ENCODE measurements around the gene KIF21B.

KIF21B gene

GRCh38 chr1:201014816-201015200 lies 8.7 kb downstream of the KIF21B start:
- Histone ChIP-seq H3K27me3 (no peaks in the 10 kb centered on the region), H3K4me1 (peaks cover 86 to 100% (median 100%) of the 10 kb centered on the region in 10 experiments), H4K20me1 (peaks cover 43 to 92% (median 82%) of the 10 kb centered on the region in 11 experiments; a peak in 21 of 22 replicates), H3K4me2 (peak overlapping the region; percentile 92 to 100 (median 99)), H3K9ac (peak overlapping the region in 8 of 11 experiments; percentile 6 to 95 (median 90); a peak in 8 of 22 replicates), H3K27ac (peak overlapping the region in 8 of 11 experiments; percentile 4 to 94 (median 64); a peak in 12 of 22 replicates), H3K9me3 (replicated peaks in 1 of 11) (no peaks in the 10 kb centered on the region), H3K36me3 (peaks cover 0 to 28% (median 10%) of the 10 kb centered on the region in 11 experiments; a peak in 12 of 22 replicates), H3K4me3 (peak overlapping the region in 2 of 10 experiments; percentile 6 to 34; a peak in 1 of 20 replicates)
- TF ChIP-seq Cebpa-rat (IDR thresholded peaks at IDR 0.05), result no peak

GRCh38 chr1:201013991-201014815 lies 9.3 kb downstream of the KIF21B start:
- H3K36me3 ChIP-seq, result peaks cover 0 to 33% (median 11%) of the 10 kb centered on the region in 11 experiments; a peak in 16 of 22 replicates
- H3K27ac ChIP-seq, result peak overlapping the region in 9 of 11 experiments; percentile 39 to 94 (median 61); a peak in 16 of 22 replicates
- H3K4me2 ChIP-seq, result peak overlapping the region; percentile 92 to 100 (median 99)
- H3K27me3 ChIP-seq, result no peaks in the 10 kb centered on the region
- peaks cover 49 to 99% (median 88%) of the 10 kb centered on the region in 11 experiments; a peak in 21 of 22 replicates for H4K20me1 ChIP-seq
- peak overlapping the region in 4 of 10 experiments; percentile 1 to 34 (median 26); a peak in 2 of 20 replicates for H3K4me3 ChIP-seq
- H3K9me3 ChIP-seq (replicated peaks in 1 of 11), result no peaks in the 10 kb centered on the region
- no peak for TF ChIP-seq Cebpa-rat (IDR thresholded peaks at IDR 0.05)
- H3K4me1 ChIP-seq, result peaks cover 86 to 100% (median 100%) of the 10 kb centered on the region in 10 experiments
- H3K9ac ChIP-seq, result peak overlapping the region; percentile 13 to 68 (median 56); a peak in 18 of 22 replicates

- TF ChIP-seq Cebpa-rat (IDR thresholded peaks at IDR 0.05), result no peak
- Histone ChIP-seq H3K4me1 (peaks cover 75 to 99% (median 94%) of the 10 kb centered on the region in 10 experiments), H3K9ac (peak overlapping the region in 8 of 11 experiments; percentile 41 to 68 (median 58); a peak in 13 of 22 replicates), H3K4me3 (no peak overlapping the region; a peak in 1 of 20 replicates), H3K27me3 (no peaks in the 10 kb centered on the region), H3K9me3 (replicated peaks in 1 of 11) (no peaks in the 10 kb centered on the region), H4K20me1 (peaks cover 54 to 100% (median 99%) of the 10 kb centered on the region in 11 experiments; a peak in 21 of 22 replicates), H3K4me2 (peak overlapping the region; percentile 92 to 100 (median 99)), H3K27ac (peak overlapping the region in 8 of 11 experiments; percentile 4 to 94 (median 59); a peak in 11 of 22 replicates), H3K36me3 (peaks cover 0 to 44% (median 22%) of the 10 kb centered on the region in 11 experiments; a peak in 20 of 22 replicates)
Measured at GRCh38 chr1:201013031-201013485, 10.5 kb downstream of the KIF21B start.

GRCh38 chr1:201011616-201012015 lies 11.9 kb downstream of the KIF21B start:
- TF ChIP-seq Cebpa-rat (IDR thresholded peaks at IDR 0.05), result no peak
- no peak overlapping the region for H3K4me3 ChIP-seq
- H3K9ac ChIP-seq, result no peak overlapping the region
- peaks cover 0 to 50% (median 24%) of the 10 kb centered on the region in 11 experiments; a peak in 20 of 22 replicates for H3K36me3 ChIP-seq
- peaks cover 54 to 100% (median 98%) of the 10 kb centered on the region in 11 experiments; a peak in 21 of 22 replicates for H4K20me1 ChIP-seq
- 0 out of 22 replicates have a peak overlapping the region, but pooled peaks of 2 of the 11 experiments have one; percentile 1 to 6 for H3K27ac ChIP-seq
- no peaks in the 10 kb centered on the region for H3K9me3 ChIP-seq (replicated peaks in 1 of 11)
- H3K4me1 ChIP-seq, result peaks cover 60 to 84% (median 79%) of the 10 kb centered on the region in 10 experiments
- no peaks in the 10 kb centered on the region for H3K27me3 ChIP-seq
- peak overlapping the region in 6 of 11 experiments; percentile 15 to 100 (median 65); a peak in 9 of 22 replicates for H3K4me2 ChIP-seq

- no peak for TF ChIP-seq Cebpa-rat (IDR thresholded peaks at IDR 0.05)
- H4K20me1 ChIP-seq, result peaks cover 54 to 100% (median 98%) of the 10 kb centered on the region in 11 experiments; a peak in 21 of 22 replicates
- no peaks in the 10 kb centered on the region for H3K9me3 ChIP-seq (replicated peaks in 1 of 11)
- H3K4me3 ChIP-seq, result no peak overlapping the region
- H3K9ac ChIP-seq, result peak overlapping the region in 6 of 11 experiments; percentile 0 to 45 (median 36); a peak in 7 of 22 replicates
- peak overlapping the region in 6 of 11 experiments; percentile 13 to 62 (median 38); a peak in 8 of 22 replicates for H3K27ac ChIP-seq
- peaks cover 45 to 69% (median 64%) of the 10 kb centered on the region in 10 experiments for H3K4me1 ChIP-seq
- H3K36me3 ChIP-seq, result peaks cover 10 to 65% (median 40%) of the 10 kb centered on the region in 11 experiments
- no peaks in the 10 kb centered on the region for H3K27me3 ChIP-seq
- peak overlapping the region; percentile 8 to 100 (median 63); a peak in 21 of 22 replicates for H3K4me2 ChIP-seq
Measured at GRCh38 chr1:201009962-201010645, 13.4 kb downstream of the KIF21B start.

GRCh38 chr1:201008666-201009360 lies 14.7 kb downstream of the KIF21B start:
- Histone ChIP-seq H3K27me3 (no peaks in the 10 kb centered on the region), H4K20me1 (peaks cover 49 to 100% (median 98%) of the 10 kb centered on the region in 11 experiments; a peak in 21 of 22 replicates), H3K27ac (no peak overlapping the region), H3K9ac (0 out of 22 replicates have a peak overlapping the region, but pooled peaks of 1 of the 11 experiments have one; percentile 3), H3K9me3 (replicated peaks in 1 of 11) (no peaks in the 10 kb centered on the region), H3K4me3 (no peak overlapping the region), H3K4me2 (peak overlapping the region in 10 of 11 experiments; percentile 11 to 100 (median 65); a peak in 14 of 22 replicates), H3K4me1 (peaks cover 32 to 56% (median 51%) of the 10 kb centered on the region in 10 experiments), H3K36me3 (peaks cover 22 to 78% (median 52%) of the 10 kb centered on the region in 11 experiments)
- TF ChIP-seq Cebpa-rat (IDR thresholded peaks at IDR 0.05), result no peak

GRCh38 chr1:201007481-201007880 lies 16.0 kb downstream of the KIF21B start:
- no peak overlapping the region for H3K4me2 ChIP-seq
- peaks cover 36 to 89% (median 66%) of the 10 kb centered on the region in 11 experiments for H3K36me3 ChIP-seq
- peaks cover 37 to 100% (median 89%) of the 10 kb centered on the region in 11 experiments; a peak in 21 of 22 replicates for H4K20me1 ChIP-seq
- H3K4me1 ChIP-seq, result peaks cover 19 to 43% (median 38%) of the 10 kb centered on the region in 10 experiments
- H3K4me3 ChIP-seq, result no peak overlapping the region
- no peak overlapping the region for H3K9ac ChIP-seq
- no peaks in the 10 kb centered on the region for H3K9me3 ChIP-seq (replicated peaks in 1 of 11)
- 0 out of 22 replicates have a peak overlapping the region, but pooled peaks of 1 of the 11 experiments have one; percentile 12 for H3K27ac ChIP-seq
- TF ChIP-seq Cebpa-rat (IDR thresholded peaks at IDR 0.05), result no peak
- H3K27me3 ChIP-seq, result no peaks in the 10 kb centered on the region

Data from BLaER1 treated with 17β-estradiol and CSF1 and Interleukin-3, amounts not matched to agents 10 nM and 100 nM (cell line).